ENCODE data around the gene TSPEAR.

TSPEAR gene

GRCh38 chr21:44716984-44717383, 5.6 kb upstream of the TSPEAR start:
- H3K4me3 ChIP-seq (ENCODE audit: control insufficient read depth, low read depth, low read length): no peak overlapping the region
- TF ChIP-seq CTCF (IDR thresholded peaks at IDR 0.05; ENCODE audit: control insufficient read depth, insufficient read depth, low read depth, low read length, missing control alignments): no peak
- no peak for DNase-seq (ENCODE audit: low read depth)

GRCh38 chr21:44714905-44715304, 3.5 kb upstream of the TSPEAR start:
- H3K4me3 ChIP-seq (ENCODE audit: control insufficient read depth, low read depth, low read length): no peak overlapping the region
- no peak for DNase-seq (ENCODE audit: low read depth)

GRCh38 chr21:44713846-44714245, 2.5 kb upstream of the TSPEAR start:
- no peak overlapping the region for H3K4me3 ChIP-seq (ENCODE audit: control insufficient read depth, low read depth, low read length)
- TF ChIP-seq CTCF (IDR thresholded peaks at IDR 0.05; ENCODE audit: control insufficient read depth, insufficient read depth, low read depth, low read length, missing control alignments): no peak
- no peak for DNase-seq (ENCODE audit: low read depth)

More at GRCh38 chr21:44714905-44715304, 3.5 kb upstream of the TSPEAR start:
- TF ChIP-seq CTCF (IDR thresholded peaks at IDR 0.05; ENCODE audit: control insufficient read depth, insufficient read depth, low read depth, low read length, missing control alignments): no peak

GRCh38 chr21:44713130-44713529, 1.8 kb upstream of the TSPEAR start:
- TF ChIP-seq CTCF (IDR thresholded peaks at IDR 0.05; ENCODE audit: control insufficient read depth, insufficient read depth, low read depth, low read length, missing control alignments): no peak
- no peak for DNase-seq (ENCODE audit: low read depth)
- no peak overlapping the region for H3K4me3 ChIP-seq (ENCODE audit: control insufficient read depth, low read depth, low read length)

GRCh38 chr21:44712203-44713028, 1.0 kb upstream of the TSPEAR start:
- no peak for TF ChIP-seq CTCF (IDR thresholded peaks at IDR 0.05; ENCODE audit: control insufficient read depth, insufficient read depth, low read depth, low read length, missing control alignments)
- DNase-seq (ENCODE audit: low read depth): no peak
- no peak overlapping the region for H3K4me3 ChIP-seq (ENCODE audit: control insufficient read depth, low read depth, low read length)

- no peak for TF ChIP-seq CTCF (IDR thresholded peaks at IDR 0.05; ENCODE audit: control insufficient read depth, insufficient read depth, low read depth, low read length, missing control alignments)
- DNase-seq (ENCODE audit: low read depth): no peak
- no peak overlapping the region for H3K4me3 ChIP-seq (ENCODE audit: control insufficient read depth, low read depth, low read length)
These were observed 531 bp downstream of the TSPEAR start for GRCh38 chr21:44710756-44711326.
